ACHN (cell line): ENCODE data around the gene SIRT3.
"Not testable (repeated sequence)": the region's sequence is repeated elsewhere in the genome, so short reads cannot be mapped to it uniquely, and the experiment has no call there.

Experiments used
- DNase-seq: peaks from one replicate; pipeline ENCODE4 v3.0.0-alpha.2; 2015
- in situ Hi-C: cut with HindIII; loops from 2 replicates; pipeline ENCODE4 v1.10.0; 2017; ENCODE audit warnings: low sequenced_read_pairs, low pct_ligation_motif_present, low pct_unique_long_range_greater_than_20kb

The SIRT3 gene

DNA sequence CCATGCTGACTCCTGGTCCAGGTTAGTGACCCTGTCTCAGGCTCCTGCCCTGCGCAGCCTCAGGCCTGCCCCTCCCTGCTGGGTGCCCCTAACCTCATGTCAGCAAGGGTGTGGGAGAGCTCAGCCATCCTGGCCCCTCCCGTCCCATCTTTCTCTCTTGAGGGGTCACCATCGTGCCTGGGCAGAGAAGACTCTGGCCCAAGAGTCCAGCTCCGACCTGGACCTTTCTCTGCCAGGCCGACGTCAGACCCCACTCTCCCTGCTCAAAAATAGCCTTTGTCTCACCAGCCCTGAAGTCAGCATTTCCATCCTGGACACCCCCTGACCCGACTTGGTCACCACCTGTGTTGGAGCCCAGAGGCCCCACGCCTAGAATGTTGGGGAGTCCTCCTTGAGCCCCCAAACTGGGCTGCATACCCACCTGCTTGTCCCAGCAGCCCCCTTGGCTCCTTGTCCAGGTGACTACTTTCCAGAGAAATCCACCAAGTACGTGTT is 38.4 kb downstream of the SIRT3 start:
- in situ Hi-C loops, result no loop called here
- DNase-seq, result no peak

GRCh38 chr11:196786-197731 is 39.1 kb downstream of the SIRT3 start:
- in situ Hi-C loops, result no loop called here

GRCh38 chr11:193481-193880 is 42.7 kb downstream of the SIRT3 start:
- in situ Hi-C loops, DNase-seq: not testable (repeated sequence)

More at GRCh38 chr11:196786-197731, 39.1 kb downstream of the SIRT3 start:
- no peak for DNase-seq

- in situ Hi-C loops, DNase-seq: not testable (repeated sequence)
These were observed 43.4 kb downstream of the SIRT3 start, which contains the start of gene SCGB1C1 for GRCh38 chr11:192674-193128. Gene SCGB1C1, plus strand, starts transcription at chr11:193078. Its CDS starts 22 bp downstream, at chr11:193100.

DNA sequence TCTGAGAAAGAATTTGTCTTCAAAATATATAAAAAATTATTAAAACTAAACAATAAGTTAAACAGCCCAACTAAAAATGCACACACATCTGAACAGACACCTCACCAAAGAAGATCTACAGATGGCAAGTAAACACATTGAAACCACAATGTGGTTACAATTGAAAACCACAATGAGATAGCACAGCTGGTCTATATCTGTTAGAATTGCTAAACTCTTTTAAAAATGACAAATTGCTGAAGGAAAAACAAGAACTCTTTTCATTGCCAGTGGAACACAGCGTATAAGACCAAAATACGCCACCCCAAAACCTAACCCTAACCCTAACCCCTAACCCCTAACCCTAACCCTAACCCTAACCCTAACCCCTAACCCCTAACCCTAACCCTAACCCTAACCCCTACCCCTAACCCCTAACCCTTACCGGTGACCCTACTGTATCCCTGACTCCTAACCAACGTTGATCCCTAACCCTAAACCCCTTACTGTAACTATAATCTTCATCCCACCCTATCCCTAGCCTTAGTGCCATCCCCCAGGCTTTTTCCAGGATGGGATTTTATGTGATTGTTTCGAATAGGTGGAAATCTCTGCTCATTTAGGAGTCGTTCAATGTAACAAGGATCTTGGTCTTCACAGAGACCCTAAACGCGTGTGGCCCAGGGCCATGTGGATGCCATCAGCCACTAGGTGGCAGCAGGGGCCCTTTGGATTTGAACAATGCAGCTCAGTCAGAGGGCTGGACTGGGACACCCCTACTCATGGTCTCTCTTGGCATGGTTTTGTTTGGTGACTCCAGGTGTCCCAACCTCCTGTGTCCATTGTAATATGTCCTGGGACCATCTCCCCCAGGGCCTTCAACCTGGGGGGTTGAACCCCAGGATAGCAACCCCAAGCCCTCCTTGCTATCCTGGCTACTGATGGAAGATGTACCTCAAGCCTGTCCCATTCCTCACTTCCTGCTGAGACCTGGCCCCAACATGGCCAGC is 44.4 kb downstream of the SIRT3 start:
- DNase-seq, in situ Hi-C loops: not testable (repeated sequence)

DNA sequence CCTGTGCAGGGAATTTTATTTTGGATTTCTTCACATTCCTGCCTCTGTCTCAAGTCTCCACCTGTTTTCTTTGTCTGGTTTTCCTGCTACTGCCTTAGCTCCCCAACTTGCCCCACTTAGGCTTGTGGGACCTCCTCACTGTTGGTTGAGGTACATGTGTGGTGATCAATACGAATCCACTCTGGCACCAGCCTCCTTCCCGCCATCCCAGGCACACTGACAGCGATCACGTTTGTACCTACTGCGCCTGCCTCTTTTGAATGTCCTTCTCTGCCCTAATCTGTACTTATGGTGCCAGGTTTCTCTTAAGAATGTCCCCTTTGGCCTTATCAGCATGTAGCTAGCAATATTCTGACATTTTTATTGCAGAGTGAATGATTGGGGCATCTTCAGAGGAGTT is 45.6 kb downstream of the SIRT3 start:
- DNase-seq, in situ Hi-C loops: not testable (repeated sequence)

GRCh38 chr11:189843-190311 is 46.3 kb downstream of the SIRT3 start:
- DNase-seq, in situ Hi-C loops: not testable (repeated sequence)

DNA sequence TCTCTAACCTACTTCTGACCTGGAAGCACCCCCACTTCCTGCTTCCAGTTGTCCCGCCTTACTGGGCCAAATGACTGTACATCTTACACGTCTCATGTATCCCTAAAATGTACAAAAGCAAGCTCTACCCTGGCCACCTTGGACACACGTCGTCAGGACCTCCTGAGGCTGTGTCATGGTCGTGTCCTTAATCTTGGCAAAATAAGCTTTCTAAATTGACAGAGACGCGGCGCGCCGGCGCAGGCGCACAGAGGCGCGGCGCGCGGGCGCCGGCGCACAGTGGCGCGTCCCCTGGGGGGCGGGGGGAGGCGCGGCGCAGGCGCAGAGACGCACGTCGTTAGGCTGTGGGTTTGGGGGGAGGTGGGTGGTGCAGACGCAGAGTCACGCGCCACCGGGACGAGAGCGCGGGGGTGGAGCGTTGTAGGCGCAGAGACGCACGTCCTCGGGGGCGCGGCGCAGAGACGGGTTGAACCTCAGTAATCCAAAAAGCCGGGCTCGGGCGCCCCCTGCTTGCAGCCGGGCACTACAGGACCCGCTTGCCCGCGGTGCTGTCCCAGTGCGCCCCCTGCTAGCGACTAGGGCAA is 46.9 kb downstream of the SIRT3 start:
- in situ Hi-C loops, DNase-seq: not testable (repeated sequence)

DNA sequence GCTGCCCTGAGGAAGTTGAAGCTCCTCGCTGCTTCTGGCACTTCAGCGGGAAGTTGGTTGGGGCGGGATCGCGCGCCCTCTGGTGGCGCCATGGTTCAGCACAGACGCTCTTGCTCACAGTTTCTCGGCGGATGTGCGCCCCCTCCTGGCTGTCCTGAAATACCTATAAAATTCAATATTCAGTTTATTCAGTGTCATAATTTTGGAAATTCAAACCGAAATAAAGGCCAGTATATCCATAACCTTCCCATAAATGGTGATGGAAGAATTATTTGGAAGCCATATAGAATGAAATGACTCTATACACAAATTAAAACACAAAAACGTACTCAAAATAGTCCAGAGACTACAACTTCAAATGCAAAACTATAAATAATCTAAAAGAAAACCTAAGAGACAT is 55.9 kb downstream of the SIRT3 start:
- DNase-seq, in situ Hi-C loops: not testable (repeated sequence)
